ENCODE data around the gene IRF9.

GRCh38 chr14:24184104-24184970, 23.3 kb downstream of the IRF9 start:
- TF ChIP-seq GATA4 (IDR thresholded peaks at IDR 0.05; ENCODE audit: borderline replicate concordance, low read depth) (no peak), SAFB2 (CRISPR knock-in tag; IDR thresholded peaks at IDR 0.05; ENCODE audit: borderline replicate concordance, low read depth) (no peak; the same call in 1 of the 2 replicates), ZNF180 (CRISPR knock-in tag; IDR thresholded peaks at IDR 0.05; ENCODE audit: borderline replicate concordance, low read depth) (no peak), GABPA (IDR thresholded peaks at IDR 0.05; ENCODE audit: low read depth, low read length) (no peak), GABPA (CRISPR knock-in tag; IDR thresholded peaks at IDR 0.05; ENCODE audit: low read depth) (no peak), REST (IDR thresholded peaks at IDR 0.05; ENCODE audit: borderline replicate concordance in 1 of 2, low read depth in 1 of 2, low read length in 2 of 2) (no peak), KDM1A (CRISPR knock-in tag; IDR thresholded peaks at IDR 0.05) (no peak), HMG20A (CRISPR knock-in tag; IDR thresholded peaks at IDR 0.05; ENCODE audit: borderline replicate concordance) (no peak), SIN3A (IDR thresholded peaks at IDR 0.05; ENCODE audit: borderline replicate concordance, low read depth, low read length) (no peak), MYC (CRISPR knock-in tag; IDR thresholded peaks at IDR 0.05; ENCODE audit: borderline replicate concordance) (no peak), ZSCAN25 (CRISPR knock-in tag; IDR thresholded peaks at IDR 0.05) (no peak), ZFX (CRISPR knock-in tag; IDR thresholded peaks at IDR 0.05; ENCODE audit: low read depth) (no peak), ZNF766 (CRISPR knock-in tag; IDR thresholded peaks at IDR 0.05; ENCODE audit: borderline replicate concordance) (no peak), EZH2 (conservative IDR thresholded peaks at IDR 0.05; ENCODE audit: low read depth, low read length) (no peak)
- TF ChIP-seq, protein P1, sequence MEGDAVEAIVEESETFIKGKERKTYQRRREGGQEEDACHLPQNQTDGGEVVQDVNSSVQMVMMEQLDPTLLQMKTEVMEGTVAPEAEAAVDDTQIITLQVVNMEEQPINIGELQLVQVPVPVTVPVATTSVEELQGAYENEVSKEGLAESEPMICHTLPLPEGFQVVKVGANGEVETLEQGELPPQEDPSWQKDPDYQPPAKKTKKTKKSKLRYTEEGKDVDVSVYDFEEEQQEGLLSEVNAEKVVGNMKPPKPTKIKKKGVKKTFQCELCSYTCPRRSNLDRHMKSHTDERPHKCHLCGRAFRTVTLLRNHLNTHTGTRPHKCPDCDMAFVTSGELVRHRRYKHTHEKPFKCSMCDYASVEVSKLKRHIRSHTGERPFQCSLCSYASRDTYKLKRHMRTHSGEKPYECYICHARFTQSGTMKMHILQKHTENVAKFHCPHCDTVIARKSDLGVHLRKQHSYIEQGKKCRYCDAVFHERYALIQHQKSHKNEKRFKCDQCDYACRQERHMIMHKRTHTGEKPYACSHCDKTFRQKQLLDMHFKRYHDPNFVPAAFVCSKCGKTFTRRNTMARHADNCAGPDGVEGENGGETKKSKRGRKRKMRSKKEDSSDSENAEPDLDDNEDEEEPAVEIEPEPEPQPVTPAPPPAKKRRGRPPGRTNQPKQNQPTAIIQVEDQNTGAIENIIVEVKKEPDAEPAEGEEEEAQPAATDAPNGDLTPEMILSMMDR (CRISPR knock-in tag; IDR thresholded peaks at IDR 0.05) = no peak

Data from HepG2 (cell line).